HG02759 (cell line): Measurements from ENCODE around the gene NPAS3.

ENCODE experiments used
- ATAC-seq: cut with Tn5 transposase; IDR thresholded peaks from one replicate; pipeline ENCODE4 v1.9.1; 2021; ENCODE audit warnings: mild to moderate bottlenecking, moderate library complexity; ENCODE audit not compliant: unreplicated experiment

NPAS3 gene

DNA sequence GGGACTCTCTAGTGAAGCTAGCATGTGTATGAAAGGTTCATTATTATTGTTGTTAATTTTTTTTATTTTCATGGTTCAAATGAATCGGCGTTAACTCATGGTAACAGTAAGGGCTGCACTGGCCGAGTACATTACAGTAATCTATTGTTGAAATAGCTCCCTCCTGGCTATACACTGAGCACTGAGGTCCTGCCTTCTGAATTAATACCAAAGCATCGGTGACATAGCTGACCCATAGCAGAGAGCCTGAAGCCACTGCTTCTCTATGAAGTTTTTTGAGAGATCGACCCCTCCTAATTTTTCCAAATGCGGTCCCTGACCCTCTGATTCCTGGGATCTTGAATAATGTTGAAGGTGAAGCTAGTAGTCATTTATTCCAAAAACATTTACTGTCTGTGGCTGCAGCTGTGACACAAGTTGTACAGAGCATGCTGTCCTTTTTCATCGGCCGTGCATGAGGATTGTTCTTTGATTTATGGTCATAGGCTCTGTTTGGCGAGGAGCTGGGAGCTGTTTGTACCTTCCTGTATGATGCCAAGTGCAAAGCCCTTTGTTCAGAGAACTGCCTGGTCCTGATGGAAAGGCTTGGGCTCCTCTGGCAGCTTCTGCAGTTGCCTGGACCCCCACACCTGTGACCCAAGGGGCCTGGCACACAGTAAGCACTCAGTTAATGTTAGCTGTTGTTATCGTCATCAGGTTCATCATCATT, 525.7 kb downstream of the NPAS3 start:
- ATAC-seq, result no peak

DNA sequence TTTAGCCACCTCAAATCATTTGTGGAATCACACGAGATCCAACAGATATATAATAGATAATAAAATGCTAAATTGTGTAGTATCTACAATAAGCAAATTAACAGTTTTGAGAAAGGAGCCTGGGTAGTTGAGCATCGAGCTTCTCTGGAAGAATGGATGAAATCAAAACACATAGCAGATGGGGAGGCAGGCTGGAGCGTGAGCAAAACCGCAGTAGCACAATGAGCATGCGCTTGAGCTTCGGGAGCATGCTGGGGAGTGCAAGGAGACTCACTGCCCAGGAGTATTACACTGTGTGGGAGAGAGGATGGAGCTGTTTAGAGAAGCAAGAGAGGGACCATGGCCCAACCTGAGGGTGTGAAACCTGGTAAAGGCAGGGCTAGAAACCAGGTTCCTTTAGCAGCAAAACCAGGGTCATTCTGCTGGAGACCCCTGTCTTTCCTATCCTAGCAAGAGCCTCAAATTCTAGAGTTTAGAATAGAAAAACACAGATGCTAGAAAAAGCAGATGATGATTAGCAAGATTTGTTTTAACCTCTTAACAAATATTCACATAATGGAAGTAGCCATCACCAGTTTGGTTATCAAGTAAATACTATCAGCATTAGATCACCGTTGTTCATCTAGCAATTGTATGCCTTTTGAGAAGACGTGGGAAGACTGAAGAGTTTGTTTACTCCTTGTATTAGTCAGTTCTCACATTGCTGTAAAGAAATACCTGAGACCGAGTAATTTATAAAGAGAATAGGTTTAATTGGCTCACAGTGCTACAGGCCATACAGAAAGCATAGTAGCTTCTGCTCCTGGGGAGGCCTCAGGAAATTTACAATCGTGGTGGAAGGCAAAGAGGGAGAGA, 527.4 kb downstream of the NPAS3 start:
- ATAC-seq, result no peak

DNA sequence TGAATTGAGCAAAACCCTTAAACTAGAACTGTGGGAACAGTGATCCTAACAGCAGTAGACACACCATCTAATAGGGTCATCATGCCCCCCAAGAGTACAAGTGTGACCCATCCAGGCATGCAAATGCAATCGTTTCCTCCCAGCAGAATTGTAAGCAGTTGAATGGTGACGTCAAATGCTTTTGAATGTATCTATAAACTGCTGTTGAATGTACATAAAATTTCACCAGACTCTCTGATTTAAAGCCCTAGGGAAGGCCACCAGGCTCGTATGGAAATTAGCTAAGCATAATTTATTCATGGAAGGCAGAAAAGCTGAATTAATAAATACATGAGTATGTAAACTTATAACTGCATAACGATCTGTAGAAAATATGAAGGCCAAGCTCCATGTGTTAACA, 529.3 kb downstream of the NPAS3 start:
- ATAC-seq, result no peak

DNA sequence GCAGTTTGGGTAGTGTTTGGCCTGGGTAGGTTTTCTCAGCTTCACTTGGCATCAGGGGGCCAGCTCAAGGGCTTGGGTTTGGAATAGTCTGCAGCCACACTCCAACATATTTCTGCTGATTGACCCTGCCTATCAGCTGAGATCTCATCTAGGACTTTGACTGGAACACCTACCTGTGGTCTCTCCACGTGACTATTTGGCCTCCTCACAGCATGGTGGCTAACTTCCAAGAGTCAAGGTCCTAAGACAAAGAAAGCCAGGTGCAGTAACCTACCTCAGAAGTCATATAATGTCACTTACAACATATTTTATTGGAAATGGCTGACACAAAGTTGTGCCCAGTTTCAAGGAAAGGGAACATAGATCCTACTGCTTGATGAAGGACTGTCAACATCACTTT, 531.2 kb downstream of the NPAS3 start:
- ATAC-seq, result no peak

DNA sequence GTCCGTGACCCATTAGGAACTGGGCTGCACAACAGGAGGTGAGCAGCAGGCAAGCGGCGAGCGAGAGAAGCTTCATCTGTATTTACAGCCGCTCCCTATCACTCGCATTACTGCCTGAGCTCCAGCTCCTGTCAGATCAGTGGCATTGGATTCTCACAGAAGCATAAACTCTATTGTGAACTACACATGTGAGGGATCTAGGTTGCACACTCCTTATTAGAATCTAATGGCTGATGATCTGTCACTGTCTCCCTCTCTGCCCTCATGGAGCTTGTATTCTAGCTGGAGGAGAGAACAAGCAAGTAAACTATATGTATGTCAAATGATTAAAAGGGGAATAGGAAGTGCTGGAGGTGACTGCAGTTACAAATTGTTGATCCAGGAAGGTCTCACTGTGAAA, 533.1 kb downstream of the NPAS3 start:
- no peak for ATAC-seq

DNA sequence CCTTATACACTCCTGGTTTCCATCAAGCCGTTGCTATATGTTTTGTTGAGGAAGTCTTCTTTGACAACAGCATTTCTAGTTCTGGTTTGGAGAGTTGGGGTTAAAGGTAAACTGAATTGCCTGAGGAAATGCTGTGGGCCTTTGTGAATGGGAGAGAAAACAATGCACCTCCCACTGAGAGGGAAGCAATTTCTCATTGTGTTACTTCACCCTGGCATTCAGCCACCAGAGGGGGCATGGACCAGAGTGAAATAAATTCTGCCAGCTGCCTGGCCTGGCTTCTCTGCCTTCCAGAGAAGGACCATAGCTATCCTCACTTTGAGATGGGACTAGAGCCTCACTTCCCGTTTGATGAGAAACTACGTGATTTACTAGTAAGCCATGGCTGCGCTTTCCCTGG, 536.9 kb downstream of the NPAS3 start:
- no peak for ATAC-seq

DNA sequence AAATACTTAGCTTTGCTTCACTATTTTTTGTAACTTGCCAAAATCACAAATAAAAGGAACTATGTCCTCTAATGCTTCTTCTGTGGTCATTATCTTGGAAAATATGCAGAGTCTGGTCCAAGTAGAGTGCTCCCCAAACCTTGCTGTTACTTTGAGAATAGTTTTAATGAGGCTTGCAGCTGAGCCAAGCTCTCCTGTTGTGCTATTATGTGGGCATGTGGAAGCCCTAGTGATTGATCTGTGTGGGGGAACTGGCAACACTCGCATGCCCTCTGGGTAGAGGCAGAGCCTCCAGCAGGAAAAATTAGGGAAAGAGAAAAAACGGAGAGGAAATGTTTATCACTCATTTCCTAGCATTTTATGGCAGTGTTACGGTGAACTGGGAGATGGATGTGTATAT, 539.1 kb downstream of the NPAS3 start:
- ATAC-seq, result no peak

DNA sequence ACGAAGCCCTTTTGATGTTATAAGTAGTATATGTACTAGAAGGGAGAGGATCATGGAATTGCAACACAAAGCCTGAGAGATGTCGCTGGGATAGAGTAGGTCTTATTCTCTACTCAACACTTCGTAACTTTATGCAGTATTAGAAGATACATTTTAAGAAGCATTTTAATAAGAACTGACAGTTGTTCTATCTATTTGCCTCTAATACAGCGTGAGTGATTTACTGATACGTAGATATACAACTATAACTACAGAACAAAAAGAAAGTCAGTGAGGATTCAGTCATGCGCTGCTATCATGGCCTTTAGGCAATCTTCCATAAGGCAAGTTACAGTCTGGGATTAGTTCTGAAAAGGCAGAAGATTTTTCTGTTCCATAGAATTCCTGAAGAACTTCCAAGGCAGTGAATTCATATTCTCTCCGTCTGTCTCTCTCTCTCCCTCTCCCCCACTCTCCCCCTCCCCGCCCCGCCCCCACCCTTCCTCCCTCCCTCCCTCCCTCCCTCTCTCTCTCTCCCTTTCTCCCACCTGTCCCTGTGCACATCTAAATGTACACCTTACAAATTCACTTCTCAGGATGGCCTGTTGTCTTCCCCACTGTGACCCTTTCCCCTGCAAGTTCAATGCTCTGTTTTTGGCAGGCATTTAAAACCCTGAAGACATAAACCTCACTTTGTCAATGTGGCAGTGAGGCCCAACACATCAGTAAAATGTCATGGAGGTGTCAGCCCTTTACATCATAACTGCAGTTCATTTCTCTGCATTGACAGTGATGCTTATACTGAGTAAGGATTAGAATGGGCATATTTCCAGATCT, 541.6 kb downstream of the NPAS3 start:
- ATAC-seq, result no peak

DNA sequence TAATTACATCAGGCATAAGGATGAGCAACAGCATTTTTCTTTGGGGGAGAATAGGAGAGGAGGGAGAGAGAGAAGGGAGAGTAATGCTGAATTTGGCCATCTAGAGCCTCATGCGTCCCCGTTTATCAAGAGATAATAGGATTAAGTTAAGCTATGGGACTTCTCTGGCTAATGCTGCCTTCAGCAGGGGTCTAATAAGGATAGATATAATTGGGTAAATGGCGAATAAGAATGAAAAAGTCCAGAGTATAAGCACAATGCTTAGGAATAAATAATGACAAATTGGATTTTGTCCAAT, 542.2 kb downstream of the NPAS3 start:
- ATAC-seq, result no peak

DNA sequence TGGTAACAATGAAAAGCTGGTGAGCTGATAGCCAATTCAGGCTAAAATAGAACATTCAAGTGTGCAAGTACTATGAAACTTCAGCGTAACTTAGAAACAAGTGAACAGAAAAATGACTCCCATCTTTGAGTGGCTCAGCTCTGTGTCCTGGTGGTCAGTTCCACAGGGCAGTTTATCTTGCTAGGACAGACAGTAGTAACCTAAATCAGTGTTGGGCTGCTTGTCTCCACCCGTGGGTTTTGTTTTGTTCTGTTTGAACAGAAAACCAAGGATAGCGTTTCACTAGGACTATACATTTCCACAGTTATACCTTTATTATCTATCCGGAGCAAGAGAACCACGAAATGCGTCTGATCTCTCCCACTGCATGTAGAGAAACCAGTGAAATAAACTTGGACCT, 544.4 kb downstream of the NPAS3 start:
- no peak for ATAC-seq

DNA sequence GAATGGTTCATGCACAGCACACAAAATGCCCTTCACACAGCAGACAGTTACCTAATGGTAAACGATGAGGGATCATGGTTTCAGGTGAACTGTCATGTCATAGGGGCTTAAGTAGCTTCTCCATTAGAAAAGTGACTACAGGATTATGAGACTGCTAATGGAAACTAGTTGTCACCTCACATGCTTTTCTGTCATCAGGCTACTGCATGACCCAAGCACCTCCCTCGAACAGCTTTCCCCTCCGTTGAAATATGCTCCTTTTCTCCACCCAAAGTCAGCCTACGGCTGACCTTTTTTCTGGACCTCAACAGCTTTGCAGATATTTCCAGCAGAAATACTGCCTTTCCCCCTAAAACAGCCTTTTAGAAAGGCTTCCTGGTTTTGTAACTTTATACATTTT, 544.9 kb downstream of the NPAS3 start:
- ATAC-seq, result no peak

DNA sequence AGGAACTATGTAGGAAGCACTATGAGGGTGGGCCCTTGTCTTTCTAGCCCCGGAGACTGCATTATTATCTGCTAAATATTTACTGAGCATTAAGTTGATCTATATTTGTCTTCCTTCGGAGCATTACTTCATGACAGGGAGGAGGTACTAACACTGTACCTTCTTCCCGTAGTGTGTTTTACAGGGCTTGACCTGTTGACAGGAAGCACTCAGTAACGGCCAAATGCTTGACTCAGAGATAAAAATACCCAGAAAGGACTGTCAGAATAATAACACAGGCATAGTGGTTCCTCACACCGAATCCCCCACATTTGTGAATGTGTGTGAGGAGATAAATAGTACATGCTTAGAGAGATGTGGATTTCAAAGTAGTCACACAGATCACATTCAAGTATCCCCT, 545.6 kb downstream of the NPAS3 start:
- ATAC-seq, result no peak

DNA sequence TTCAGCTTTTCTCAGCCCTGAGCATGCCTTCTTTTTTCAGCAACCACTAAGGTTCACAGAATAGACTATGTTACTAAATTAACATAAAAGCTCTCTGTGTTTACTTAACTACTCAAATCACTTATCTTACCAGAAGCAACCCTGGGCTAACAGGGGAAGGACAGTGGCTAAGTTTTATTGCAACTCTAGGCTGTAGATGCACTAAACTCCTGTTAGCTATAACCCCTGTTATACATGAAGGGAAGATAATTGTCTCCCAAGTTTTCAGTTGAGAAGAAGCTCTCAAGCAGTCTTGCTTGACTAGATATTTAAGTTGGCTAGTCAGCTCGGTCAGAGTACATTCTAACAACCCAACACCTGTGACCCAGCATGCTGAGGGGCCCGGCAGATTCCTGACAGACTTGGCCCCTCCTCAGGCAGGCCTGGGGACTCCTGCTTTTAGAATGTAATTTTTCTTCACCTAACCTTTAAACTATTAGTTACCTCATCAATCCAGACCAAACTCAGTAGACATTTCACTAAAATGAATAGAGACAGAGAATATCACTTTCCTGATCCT, 547.7 kb downstream of the NPAS3 start:
- ATAC-seq, result no peak

DNA sequence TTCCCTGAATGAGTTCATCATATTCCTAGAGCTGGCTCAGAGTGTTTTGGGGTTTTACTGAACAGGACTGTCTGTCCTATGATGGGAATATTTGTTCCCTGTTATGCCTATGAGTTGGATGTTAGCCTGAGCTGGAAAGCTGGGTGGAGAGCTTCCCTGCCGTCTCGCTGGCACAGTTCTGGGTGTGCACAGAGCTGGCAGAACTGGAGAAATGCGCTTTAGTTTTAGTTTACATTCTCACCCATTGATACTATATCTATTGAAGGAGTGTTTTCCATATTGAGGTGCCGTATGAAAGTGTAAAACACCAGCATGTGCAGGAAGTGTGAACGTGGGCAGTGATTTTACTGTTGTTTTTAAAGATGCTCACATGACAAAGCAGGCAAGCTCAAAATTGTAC, 549.9 kb downstream of the NPAS3 start:
- no peak for ATAC-seq

DNA sequence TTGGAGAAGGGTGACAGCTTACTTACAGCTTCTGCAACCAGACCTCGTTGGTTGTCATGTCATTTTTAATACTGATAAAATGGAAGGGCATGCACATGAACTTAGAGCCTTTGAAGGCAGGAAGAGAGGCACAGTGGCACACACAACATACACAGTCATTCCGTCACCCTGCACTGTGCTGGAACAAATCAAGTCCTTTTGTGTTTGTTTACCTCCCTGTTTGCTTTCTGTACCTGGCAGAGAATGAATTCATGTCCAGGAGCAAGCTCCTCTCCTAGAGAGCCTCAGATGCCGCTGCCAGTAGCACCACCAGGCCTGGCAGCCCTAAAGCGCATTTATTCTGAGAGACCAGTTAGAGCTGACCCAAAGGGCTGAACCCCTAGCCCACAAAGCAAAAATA, 551.9 kb downstream of the NPAS3 start:
- ATAC-seq, result no peak

DNA sequence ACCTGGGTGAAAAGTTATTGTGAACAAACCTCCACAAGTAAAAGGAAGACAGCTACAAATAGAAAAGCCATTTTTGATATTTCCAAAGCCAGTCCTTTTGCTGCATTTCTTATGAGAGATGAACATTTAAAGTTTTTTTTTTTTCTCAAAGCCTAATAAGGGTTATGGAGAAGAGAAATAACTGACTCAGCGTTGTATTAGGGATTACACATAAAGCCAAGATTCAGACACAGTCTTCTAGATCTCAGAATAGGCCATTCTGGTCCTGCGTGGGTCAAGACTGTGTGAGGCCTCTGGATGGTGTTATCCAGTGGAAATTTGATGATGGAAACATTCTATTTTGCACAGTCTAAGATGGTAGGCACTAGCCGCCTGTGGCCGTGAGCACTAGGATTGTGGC, 552.4 kb downstream of the NPAS3 start:
- ATAC-seq, result no peak

DNA sequence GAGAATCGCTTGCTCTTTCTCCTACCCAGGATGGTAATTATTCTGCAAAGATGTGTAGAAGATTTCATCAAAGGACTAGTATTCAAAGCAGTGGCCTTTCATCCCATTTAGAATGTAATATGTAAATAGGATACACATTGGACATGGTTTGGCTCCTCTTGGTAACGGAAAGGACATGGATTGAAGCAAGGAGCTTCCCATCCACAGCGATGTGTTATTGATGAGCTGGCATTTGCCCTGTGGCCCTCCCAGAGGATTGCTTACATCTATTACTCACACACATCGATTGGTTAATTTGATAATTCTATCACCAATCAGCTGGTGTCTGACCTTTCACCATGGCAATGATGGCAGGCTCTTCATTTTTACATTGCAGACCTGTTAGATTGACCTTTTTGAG, 553.8 kb downstream of the NPAS3 start:
- no peak for ATAC-seq

DNA sequence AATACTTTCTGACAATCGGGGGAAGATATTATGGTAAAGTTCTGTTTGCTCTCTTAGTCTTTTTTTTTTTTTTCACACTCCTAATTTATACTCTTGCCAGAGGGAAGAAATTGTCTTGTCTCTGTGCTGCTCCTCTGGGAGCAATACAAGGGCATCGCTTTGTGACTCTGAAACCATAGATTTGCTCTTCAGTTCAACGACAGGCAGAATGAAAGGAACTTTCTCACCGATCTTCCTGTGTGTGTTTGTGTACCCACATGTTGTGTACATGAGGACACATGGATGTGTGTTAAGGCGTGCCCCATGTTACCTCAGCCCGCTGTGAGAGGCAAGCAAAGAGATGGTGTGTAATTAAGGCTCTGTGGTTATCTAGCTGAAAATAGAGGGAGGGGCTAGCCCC, 554.6 kb downstream of the NPAS3 start:
- no peak for ATAC-seq

DNA sequence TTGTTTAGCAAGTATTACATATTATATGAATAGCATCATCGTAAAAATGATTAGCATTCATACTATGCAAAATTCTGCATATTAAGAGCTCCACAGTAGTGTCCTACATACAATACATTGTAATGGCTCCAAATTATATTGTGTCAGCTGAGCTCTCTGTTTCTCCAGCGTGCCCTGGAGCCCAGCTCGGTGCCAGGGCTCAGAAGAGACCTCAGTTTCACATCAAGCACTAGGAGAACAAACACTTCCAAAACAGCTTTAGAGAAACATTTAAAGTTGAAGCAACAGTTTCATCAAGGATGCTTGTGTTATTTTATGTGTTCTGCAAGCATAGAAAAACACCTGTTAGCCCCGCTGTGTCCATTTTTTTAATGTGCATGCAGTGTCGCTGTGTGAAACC, 555.3 kb downstream of the NPAS3 start:
- ATAC-seq, result no peak

DNA sequence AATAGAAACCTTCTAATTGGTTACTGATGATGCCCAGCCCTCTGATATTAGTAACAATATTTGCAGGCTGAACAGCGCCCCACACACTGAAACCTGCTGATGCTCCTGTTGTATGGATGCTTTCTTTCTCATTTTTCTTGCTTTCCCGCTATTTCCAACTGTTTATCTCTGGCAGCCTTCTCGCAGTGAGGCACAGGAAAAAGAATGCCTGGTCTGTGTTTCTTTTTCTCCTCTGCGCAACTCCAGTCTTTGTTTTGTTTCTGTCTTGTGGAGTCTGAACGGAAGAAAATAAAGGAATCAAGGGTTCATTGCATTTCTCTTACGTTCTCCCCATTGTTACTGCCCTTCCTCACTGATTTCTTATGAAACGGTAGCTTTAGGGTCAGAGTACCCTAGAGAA, 561.0 kb downstream of the NPAS3 start:
- ATAC-seq, result no peak

DNA sequence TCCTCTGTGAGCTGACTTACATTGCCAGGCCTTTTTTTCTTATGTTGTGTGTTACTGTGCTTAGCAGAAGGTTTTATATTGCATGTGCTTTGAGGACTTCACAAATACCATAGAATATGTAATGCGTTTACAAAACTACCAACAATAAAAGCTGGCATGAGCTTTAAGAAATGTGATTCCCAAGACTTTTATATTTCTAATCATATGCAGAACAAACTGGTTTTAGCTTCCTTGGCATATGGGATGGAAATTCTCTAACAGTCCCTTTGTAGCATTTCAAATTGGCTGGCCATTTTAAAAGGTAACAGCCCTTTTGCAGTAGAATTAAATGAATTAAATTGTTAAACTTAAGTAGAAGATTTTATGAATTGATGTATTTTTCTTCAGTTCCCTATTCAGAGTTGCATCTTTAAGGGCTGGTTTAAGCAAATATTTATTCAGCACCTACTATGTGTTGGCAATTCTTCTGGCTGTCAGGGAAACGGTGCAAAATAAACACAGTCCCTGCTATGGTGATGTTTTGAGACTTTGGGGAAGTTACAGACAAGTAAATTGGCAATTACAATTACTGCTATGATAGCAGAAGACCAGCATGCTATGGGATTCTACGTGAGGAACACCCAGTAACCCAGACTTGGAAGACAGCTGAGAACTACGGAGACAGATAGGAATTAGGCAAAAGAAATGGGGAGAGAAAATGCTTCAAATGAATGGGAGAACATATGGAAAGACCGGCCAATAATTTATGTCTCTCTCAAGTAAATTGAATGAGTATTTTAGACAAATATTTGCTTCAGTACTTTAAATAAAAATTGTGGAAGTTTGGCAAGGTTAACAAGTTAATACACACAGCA, 565.8 kb downstream of the NPAS3 start:
- no peak for ATAC-seq
